Activated T-cell treated with anti-CD3 and anti-CD28 coated beads, Interleukin-2, amount 50 U/mL, for 48 hours (primary cell): ENCODE results near the gene NT5DC3.

ENCODE experiments used
- DNase-seq, 2 experiments: peaks; one replicate each; pipeline ENCODE4 v3.0.0-alpha.2; 2020

Gene NT5DC3

GRCh38 chr12:103807561-103808238 lies 33.3 kb downstream of the NT5DC3 start:
- no peak for DNase-seq

GRCh38 chr12:103806803-103807202 lies 34.2 kb downstream of the NT5DC3 start:
- no peak for DNase-seq

- no peak for DNase-seq
These were observed 35.2 kb downstream of the NT5DC3 start for GRCh38 chr12:103805655-103806360.

GRCh38 chr12:103803847-103804246 lies 37.2 kb downstream of the NT5DC3 start:
- DNase-seq, result no peak

DNA sequence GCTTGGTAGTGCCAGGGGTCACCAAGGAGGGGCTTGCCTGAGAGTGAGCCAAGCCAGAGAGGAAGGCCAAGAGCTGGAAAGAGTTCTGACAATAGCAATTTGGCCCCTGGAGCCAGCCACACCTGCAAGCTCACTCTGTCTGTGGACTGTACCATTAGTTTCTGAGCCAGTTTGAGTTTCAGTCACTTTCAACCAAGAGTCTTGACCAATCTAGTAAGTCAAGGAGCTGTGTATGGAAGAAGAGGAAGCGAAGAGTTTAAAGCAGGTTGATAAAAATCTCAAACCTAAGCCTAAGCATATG lies 38.5 kb downstream of the NT5DC3 start:
- no peak for DNase-seq

- no peak for DNase-seq
These were observed 39.1 kb downstream of the NT5DC3 start for GRCh38 chr12:103801709-103802585.

DNA sequence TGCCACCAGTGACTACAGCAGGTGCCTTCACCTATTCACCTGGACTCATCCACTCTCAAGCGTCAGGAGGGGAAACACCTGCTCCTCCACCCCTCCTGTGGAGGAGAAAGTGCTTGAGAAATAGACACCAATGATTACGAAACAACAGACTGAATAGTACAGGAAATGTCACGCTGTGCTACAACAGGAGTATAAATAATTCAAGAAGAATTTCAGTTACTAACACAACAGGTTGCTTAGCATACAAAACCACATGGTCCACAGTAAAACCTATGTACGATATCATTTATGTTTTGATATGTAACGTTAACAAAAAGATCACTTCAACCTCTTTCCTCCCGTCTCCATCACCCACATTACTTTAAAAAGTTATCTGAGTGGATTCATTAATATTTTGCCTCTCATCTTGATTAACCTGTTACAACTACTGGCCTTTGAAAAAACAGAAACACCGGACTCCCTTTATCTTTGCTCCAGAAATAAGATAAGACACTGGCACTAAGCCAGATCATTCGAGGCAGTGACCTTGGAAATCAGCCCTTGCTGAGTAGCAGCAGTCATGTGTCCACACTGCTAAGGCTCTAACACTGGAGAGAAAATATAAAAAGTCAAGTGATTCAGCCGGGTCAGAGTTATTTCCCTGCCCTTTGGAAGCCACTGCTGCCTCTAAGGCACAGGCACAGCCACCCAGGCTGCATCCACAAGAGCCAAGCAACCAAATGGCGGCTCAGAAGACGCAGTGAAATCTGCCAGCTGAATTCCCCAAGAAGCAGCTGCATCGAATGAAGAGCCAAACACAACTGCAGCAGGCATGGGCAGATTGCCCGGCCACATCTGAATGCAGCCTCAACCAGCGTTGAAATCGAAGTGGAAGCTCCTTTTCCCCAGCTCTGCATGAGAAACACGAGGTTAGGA lies 40.9 kb downstream of the NT5DC3 start:
- DNase-seq, result no peak

DNA sequence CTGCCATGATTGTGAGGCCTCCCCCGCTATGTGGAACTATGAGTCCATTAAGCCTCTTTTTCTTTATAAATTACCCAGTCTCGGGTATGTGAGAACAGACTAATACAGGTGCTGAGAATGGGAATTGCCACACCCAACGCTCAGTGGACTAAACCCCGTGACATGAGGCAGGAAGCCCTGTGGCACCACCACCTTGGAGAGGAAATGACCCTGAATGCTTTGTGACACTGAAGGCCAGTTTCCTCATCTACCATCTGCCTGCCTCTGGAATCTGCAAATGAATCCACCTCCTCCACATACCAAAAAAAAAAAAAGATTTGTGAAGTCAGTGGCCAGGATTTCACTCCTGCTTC lies 41.6 kb downstream of the NT5DC3 start:
- DNase-seq, result no peak

GRCh38 chr12:103798586-103798985 lies 42.4 kb downstream of the NT5DC3 start:
- no peak for DNase-seq

DNA sequence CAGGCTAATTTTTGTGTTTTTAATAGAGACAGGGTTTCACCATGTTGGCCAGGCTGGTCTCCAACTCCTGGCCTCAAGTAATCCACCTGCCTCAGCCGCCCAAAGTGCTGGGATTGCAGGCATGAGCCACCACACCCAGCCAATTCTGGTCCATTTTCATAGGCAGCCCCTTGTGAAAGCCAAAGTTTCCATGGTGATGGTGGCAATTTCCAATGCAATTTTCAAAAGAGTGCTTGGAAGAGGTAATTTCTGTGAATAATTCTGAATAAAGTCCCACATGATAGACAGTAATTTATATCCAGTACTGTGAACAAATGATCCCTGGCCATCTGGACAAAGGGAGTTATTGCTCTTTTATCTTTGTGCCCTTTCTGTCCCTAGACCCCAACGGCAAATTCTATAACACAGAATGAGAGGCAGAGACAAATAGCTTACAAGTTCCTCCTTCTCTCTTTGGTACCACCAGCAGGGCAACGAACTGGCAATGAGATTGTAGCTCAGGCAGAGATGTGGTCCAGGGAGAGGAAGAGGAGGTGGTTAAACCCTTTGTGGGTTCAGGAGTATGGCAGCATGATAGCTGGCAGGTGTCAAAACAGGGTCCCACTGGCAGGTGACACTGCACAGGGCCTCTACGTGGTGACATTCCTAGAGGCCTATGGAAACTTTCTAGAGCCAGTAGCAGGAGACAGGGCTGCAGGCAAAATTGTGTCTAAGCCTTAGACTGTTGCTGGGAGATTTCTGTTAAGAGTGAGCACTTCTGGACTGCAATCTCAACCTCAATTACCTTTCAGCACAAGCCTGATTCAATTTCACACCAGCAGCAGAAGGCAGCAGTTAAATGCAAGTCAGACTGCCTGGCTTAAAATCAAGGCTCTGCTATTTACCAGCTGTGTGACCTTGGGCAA lies 46.5 kb downstream of the NT5DC3 start:
- no peak for DNase-seq

GRCh38 chr12:103793512-103794045 lies 47.5 kb downstream of the NT5DC3 start:
- no peak for DNase-seq

DNA sequence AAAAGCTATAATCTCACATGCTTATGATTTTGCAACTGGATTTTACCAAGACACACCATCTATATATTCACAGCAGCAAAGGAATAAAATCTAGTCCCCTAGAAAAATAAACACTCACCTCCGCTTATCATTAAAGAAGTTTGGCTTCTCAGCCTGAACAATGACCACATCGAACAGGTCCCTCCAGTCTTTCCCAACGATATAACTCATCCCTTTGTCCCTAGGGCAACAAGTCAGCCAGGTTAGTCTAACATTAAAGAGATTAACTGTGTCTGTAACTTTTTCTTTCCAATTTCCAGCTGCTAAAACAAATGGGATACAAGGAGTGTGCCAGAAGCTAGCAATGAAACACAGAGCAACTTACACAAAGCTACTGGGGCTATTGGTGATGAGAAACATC lies 48.0 kb downstream of the NT5DC3 start:
- no peak for DNase-seq

GRCh38 chr12:103791350-103791920 lies 49.6 kb downstream of the NT5DC3 start:
- no peak for DNase-seq

DNA sequence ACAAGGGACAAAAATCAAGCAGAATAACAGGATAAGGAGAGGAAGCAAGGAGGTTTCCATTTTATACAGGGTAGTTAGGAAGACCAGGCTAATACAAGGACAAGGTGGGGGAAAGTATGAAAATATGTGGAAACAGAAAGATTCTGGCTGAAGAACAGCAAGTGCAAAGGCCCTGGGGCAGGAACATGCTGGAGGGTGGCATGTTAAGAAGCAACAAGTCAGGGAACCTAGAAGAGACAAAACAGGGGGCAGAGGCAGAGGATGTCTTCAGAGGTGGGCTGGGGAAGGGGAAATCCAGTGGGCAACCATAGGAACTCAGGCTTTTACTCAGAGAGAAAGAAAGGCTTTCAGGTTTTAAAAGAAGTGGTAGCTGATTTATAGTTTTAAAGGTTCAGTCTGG lies 54.8 kb downstream of the NT5DC3 start:
- DNase-seq, result no peak

DNA sequence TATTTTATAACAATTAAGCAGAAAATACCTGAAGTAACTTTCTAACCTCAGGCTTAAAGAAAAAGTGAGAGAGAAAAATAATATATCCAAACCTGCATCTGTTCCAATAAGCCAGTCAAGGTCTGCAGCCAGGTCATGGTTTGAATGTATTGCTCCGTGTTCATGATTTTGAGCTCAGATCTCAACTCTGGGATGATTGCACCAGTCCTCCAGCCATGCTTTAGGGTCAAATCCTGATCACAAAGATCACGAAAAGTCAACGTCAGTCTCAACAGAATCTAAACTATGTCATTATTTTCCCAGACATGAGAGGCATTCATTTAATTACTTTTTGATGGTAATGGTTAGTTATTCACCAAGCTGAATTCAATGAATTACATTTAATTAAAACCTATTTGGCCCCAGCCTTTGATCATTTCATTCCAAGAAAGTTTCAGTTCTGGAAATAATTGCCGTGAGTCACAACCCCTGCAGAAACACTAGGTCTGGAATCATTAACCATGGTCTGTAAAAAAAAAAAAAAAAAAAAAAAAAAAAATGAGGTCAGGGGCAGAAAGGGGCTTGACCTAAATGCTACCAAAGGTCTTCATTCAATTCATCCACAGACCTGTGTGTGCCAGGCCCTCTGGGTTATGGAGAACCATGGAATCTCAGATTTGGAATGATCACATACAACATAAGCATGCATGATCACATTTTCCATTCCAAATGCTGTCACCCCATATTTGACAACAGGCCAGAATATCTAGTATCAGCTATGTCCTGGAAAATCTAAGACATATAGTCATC lies 55.6 kb downstream of the NT5DC3 start:
- no peak for DNase-seq

GRCh38 chr12:103783744-103784664 lies 57.0 kb downstream of the NT5DC3 start:
- no peak for DNase-seq

DNA sequence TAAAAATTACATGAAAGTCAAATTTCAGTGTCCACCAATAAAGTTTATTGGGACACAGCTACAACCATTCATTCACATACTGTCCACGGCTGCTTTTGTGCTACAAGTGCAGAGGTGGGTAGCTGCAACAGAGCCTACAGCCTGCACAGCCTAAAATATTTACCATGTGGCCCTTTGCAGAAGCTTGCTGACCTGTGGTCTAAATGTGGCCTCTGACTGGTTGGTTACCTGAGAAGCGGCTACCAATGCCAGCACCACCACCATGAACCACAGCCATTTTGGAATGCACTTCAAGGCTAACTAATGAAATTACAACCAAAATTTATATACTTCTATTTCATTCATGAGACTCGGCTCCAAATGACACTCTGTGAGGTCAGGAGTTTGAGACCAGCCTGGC lies 58.6 kb downstream of the NT5DC3 start:
- DNase-seq, result no peak

DNA sequence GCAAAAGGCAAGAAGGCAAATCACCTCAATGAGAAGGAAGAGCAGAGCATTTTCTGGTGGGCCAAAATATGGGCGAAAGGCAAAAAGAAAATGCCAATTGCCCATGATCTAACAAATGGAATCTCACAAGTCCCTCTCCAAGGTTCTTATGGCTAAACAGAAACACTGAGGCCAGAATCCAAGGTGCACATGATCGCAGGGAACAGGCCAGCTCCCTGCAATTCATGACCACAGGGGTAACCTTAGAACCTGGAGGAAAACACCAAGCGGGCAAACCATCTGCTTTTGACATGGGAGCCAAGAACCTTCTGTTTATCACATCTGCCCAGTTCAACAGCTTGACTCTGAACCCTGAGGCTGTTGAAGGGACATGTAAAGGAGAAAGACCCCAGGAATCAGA lies 60.0 kb downstream of the NT5DC3 start:
- DNase-seq, result no peak

DNA sequence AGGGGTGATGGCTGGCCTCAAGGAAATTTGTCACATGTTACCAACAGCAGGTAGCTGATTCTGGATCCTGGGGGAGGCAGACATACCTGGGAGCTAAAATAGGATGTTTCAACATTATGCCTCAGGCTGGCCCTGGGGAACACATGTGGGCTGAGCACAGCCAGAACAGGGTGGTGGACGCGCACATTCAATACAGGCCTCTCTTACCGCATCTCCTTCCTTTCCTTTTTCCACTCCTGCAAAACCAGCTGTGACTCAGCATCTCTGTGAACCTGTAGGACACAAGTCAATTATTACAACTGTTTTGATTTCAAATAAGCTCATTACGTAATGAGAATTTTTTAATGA lies 61.0 kb downstream of the NT5DC3 start:
- DNase-seq, result no peak
